Left lung (tissue), 10 donors: ENCODE results near the gene CHRNA5. TPM values are rescaled to one million over a fixed set of nuclear protein-coding genes. Genes with fewer than 3 reads are reported as not detected.
"Not testable (repeated sequence)": the region's sequence is repeated elsewhere in the genome, so short reads cannot be mapped to it uniquely, and the experiment has no call there.

Experiments
- ATAC-seq: fragments of 200-7000 bp; cut with Tn5 transposase; one replicate; pipeline ENCODE4 v1.9.1; 2020; ENCODE audit warnings: moderate library complexity
- DNase-seq, 4 donors: peaks; one replicate each; pipeline ENCODE4 v3.0.0-alpha.2; 2013 to 2020
- H3K27ac ChIP-seq, 2 donors: fragments of 200-600 bp; sonication (generic) in 1 of 2; one replicate each; pipeline versions ENCODE4 v1.5.0 to v1.8.0; 2020 to 2021
- H3K27me3 ChIP-seq, 2 donors: fragments of 200-600 bp; sonication (generic) in 1 of 2; one replicate each; pipeline versions ENCODE4 v1.5.0 to v1.8.0; 2020 to 2021
- H3K36me3 ChIP-seq, 2 donors: fragments of 200-600 bp; sonication (generic) in 1 of 2; one replicate each; pipeline versions ENCODE4 v1.5.0 to v1.8.0; 2020 to 2021
- H3K4me1 ChIP-seq, 2 donors: fragments of 200-600 bp; one replicate each; pipeline ENCODE4 v1.8.0; 2021
- H3K4me3 ChIP-seq, 2 donors: fragments of 200-600 bp; sonication (generic) in 1 of 2; one replicate each; pipeline versions ENCODE4 v1.5.0 to v1.8.0; 2020 to 2021; ENCODE audit warnings: mild to moderate bottlenecking in 1 of 2
- H3K9me3 ChIP-seq, 2 donors: fragments of 200-600 bp; sonication (generic) in 1 of 2; one replicate each; pipeline versions ENCODE4 v1.5.0 to v1.8.0; 2020 to 2021
- CTCF ChIP-seq, 2 donors: fragments of 200-600 bp; sonication (generic) in 1 of 2; IDR thresholded peaks; one replicate each; pipeline versions ENCODE4 v1.5.0 to v1.8.0; 2021; ENCODE audit warnings: antibody characterized with exemption in 2 of 2
- intact Hi-C, 2 donors: fragments of 100-400 bp; cut with DNase I; formaldehyde crosslinking; loops; one replicate each; pipeline versions ENCODE4 v1.11.2 to v1.14.2; 2022
- polyA plus RNA-seq, 6 donors: library from polyadenylated mRNA; unstranded; fragments of 120-200 nt; gene quantifications; one replicate each; pipeline ENCODE4 v1.2.1, GENCODE V29; 2013; ENCODE audit not compliant: insufficient read length in 6 of 6
- total RNA-seq, 2 donors: library from RNA; stranded (reverse); fragmentation: NEBNext Ultra II Directional; extraction: Animal tissue kit (Norgen Biotek cat#: 25700); gene quantifications; one replicate each; pipeline ENCODE4 v1.2.1, GENCODE V29; 2021
- donor health status: DM: no; HTN: yes; CAD: no.
- donor health status: DM: no; HTN: no; CAD: no.

The CHRNA5 gene
- total and polyA plus RNA-seq, 8 donors: 1.1 to 2.7 (median 1.9) TPM

- Histone ChIP-seq H3K27me3 (no peaks in the 10 kb centered on the region), H3K9me3 (no peaks in the 10 kb centered on the region), H3K4me3 (no peak overlapping the region), H3K27ac (no peak overlapping the region), H3K4me1 (no peaks in the 10 kb centered on the region), H3K36me3 (peaks cover 0 to 44% of the 10 kb centered on the region in 2 donors)
- TF ChIP-seq CTCF (IDR thresholded peaks at IDR 0.05): no peak
- no peak for DNase-seq
- intact Hi-C loops: no loop called here
- no peak for ATAC-seq
Observed at GRCh38 chr15:78551902-78552301, 13.4 kb upstream of the CHRNA5 start.

- no peak overlapping the region for H3K27ac ChIP-seq
- no peak overlapping the region for H3K4me3 ChIP-seq
- peaks cover 0 to 37% of the 10 kb centered on the region in 2 donors for H3K36me3 ChIP-seq
- no peak for TF ChIP-seq CTCF (IDR thresholded peaks at IDR 0.05)
- ATAC-seq (no peak), DNase-seq (no peak)
- no peaks in the 10 kb centered on the region for H3K27me3 ChIP-seq
- H3K9me3 ChIP-seq: no peaks in the 10 kb centered on the region
- intact Hi-C loops: no loop called here
- no peaks in the 10 kb centered on the region for H3K4me1 ChIP-seq
Observed at GRCh38 chr15:78552597-78552996, 12.7 kb upstream of the CHRNA5 start.

GRCh38 chr15:78560201-78560600, 5.1 kb upstream of the CHRNA5 start:
- H3K27me3 ChIP-seq: peaks cover 0 to 11% of the 10 kb centered on the region in 2 donors
- H3K27ac ChIP-seq, H3K4me1 ChIP-seq, H3K9me3 ChIP-seq, H3K36me3 ChIP-seq, H3K4me3 ChIP-seq, DNase-seq, ATAC-seq, intact Hi-C loops: not testable (repeated sequence)

GRCh38 chr15:78561490-78561889, 3.8 kb upstream of the CHRNA5 start:
- no peaks in the 10 kb centered on the region for H3K9me3 ChIP-seq
- peaks cover 6 to 17% of the 10 kb centered on the region in 2 donors for H3K4me1 ChIP-seq
- no peaks in the 10 kb centered on the region for H3K36me3 ChIP-seq
- H3K27ac ChIP-seq: no peak overlapping the region
- no peak for ATAC-seq
- intact Hi-C loops: no loop called here
- no peak overlapping the region for H3K4me3 ChIP-seq
- DNase-seq: no peak
- peaks cover 0 to 24% of the 10 kb centered on the region in 2 donors for H3K27me3 ChIP-seq
- TF ChIP-seq CTCF (IDR thresholded peaks at IDR 0.05): no peak

- intact Hi-C loops: no loop called here
- Histone ChIP-seq H3K4me1 (peaks cover 6 to 18% of the 10 kb centered on the region in 2 donors), H3K4me3 (no peak overlapping the region), H3K9me3 (no peaks in the 10 kb centered on the region), H3K36me3 (no peaks in the 10 kb centered on the region), H3K27me3 (peaks cover 6 to 38% of the 10 kb centered on the region in 2 donors), H3K27ac (no peak overlapping the region)
- no peak for ATAC-seq
- DNase-seq: no peak
- no peak for TF ChIP-seq CTCF (IDR thresholded peaks at IDR 0.05)
Observed at GRCh38 chr15:78563092-78563491, 2.2 kb upstream of the CHRNA5 start.

GRCh38 chr15:78564743-78565096, 600 bp upstream of the CHRNA5 start:
- TF ChIP-seq CTCF (IDR thresholded peaks at IDR 0.05): no peak

More at GRCh38 chr15:78564743-78565096, 600 bp upstream of the CHRNA5 start:
- H3K27ac ChIP-seq: no peak overlapping the region
- ATAC-seq (no peak), DNase-seq (no peak)
- H3K27me3 ChIP-seq: peaks cover 8 to 51% of the 10 kb centered on the region in 2 donors
- H3K4me1 ChIP-seq: peaks cover 6 to 18% of the 10 kb centered on the region in 2 donors
- H3K4me3 ChIP-seq: peak overlapping the region; percentile 44 to 51
- H3K9me3 ChIP-seq: no peaks in the 10 kb centered on the region
- H3K36me3 ChIP-seq: no peaks in the 10 kb centered on the region
- intact Hi-C loops: no loop called here
